G401 (cell line): ENCODE results near the gene IL22RA2. TPM values are rescaled to one million over a fixed set of nuclear protein-coding genes. Genes with fewer than 3 reads are reported as not detected.
"Not testable (repeated sequence)": the region's sequence is repeated elsewhere in the genome, so short reads cannot be mapped to it uniquely, and the experiment has no call there.

ENCODE experiments used
- DNase-seq: peaks from one replicate; pipeline ENCODE4 v3.0.0-alpha.2; 2015; ENCODE audit warnings: low spot score
- in situ Hi-C: cut with HindIII; loops from 2 replicates; pipeline ENCODE4 v1.10.0; 2016; ENCODE audit warnings: low sequenced_read_pairs, mixed read lengths
- total RNA-seq: library from RNA; depleted of rRNA; stranded (reverse); fragments of >200 nt; shearing (Covaris generic); gene quantifications from 2 replicates; pipeline ENCODE4 v1.2.3, GENCODE V29; 2014; rRNA removed

Gene IL22RA2, protein sequence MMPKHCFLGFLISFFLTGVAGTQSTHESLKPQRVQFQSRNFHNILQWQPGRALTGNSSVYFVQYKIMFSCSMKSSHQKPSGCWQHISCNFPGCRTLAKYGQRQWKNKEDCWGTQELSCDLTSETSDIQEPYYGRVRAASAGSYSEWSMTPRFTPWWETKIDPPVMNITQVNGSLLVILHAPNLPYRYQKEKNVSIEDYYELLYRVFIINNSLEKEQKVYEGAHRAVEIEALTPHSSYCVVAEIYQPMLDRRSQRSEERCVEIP
- total RNA-seq, result not detected in 2 replicates

GRCh38 chr6:137173501-137173900 is at the start of gene IL22RA2:
Gene IL22RA2, minus strand, starts transcription at chr6:137173644. Its CDS starts 11,895 bp downstream, at chr6:137161749.
- in situ Hi-C loops, result no loop called here
- no peak for DNase-seq

GRCh38 chr6:137222381-137222780 is 48.9 kb upstream of the IL22RA2 start:
- peak; percentile 23 for DNase-seq
- in situ Hi-C loops, result no loop called here

DNA sequence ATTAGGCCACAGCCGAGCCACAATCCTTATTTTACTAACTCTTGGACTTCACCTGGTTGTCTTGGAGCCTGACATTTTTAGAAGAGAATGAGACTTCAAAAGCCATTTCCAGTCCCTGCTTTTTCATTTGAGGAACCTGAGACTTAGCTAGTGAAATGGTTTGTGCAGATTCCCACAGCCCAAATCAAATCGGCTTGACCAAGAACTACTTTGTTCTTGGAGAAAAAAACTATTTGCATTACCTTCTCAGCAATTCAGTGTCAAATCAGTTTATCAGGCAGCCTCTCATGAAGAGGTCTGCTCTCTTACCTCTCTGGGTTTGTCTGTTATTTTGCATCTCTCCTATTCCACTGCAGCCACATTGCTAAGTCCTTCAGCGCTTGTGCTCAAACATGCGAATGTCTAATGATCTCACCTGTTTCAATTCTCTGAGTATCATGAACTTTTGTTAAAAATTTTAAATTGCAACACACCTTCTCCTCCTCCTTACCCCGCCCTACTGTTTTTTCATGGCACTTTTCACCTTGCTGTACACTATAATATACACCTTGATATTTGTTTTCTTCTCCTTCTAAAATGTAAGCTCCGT is 46.3 kb upstream of the IL22RA2 start:
- DNase-seq, result no peak
- in situ Hi-C loops, result no loop called here

DNA sequence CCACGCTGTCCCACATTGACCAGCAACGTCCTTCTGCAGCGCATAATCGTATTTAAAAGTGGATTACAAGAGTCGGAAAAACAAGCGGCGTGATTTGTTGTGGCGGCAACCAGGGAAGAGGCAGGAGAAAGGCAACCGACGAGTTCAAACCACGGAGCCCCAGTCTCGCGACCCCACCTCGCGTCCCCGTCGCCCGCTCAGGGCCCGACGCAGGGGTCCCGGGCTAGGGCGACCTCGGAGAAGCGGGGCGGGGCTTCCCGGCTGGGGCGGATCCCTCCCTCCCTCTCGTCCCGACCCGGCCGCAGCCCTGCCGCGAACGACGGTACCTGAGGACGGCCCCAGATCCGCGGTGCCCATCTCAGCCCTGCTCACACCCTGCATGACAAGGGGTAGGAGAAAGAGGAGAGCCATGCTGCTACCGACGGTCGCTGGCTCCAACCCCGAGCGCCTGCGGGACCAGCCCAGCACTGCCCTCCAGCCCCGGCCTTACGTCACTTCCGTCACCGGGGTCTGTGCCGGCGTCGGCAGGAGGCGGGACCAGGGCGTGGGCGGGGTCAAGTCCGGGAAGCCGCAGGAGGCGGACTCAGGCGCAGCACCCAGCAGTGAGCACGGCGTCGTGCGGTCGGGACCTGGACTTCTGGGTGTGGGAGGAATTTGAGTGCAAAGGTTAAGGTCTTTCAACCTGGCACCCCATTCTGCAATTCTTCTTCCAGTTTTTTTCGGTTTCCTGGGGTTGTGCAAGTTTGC is 45.6 kb upstream of the IL22RA2 start, which contains the start of gene IFNGR1:
Gene IFNGR1 (minus strand): TSS at position 469 of the 747 bp plus-strand sequence. CDS start 58 bp downstream, at position 411.
- in situ Hi-C loops, result no loop called here
- peak; percentile 95 for DNase-seq

DNA sequence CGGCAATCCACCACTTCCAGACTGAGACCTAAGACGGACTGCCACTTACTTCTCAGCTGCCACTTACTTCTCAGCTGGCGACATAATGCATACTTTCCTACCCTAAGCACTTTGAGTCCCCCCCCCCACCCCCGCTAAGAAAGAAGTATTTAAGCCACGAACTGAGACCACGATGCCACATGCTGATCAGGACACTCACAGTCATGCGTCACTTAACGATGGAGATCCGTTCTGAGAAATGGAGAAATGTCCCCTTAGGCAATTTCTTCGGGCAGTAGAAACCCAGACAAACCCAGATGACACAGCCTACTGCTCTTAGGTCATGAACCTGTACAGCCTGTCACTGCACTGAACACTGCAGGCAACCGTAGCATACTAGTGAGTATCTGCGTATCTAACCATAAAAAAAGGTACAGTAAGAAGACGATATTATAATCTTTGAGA is 45.1 kb upstream of the IL22RA2 start:
- DNase-seq, result peak; percentile 53
- in situ Hi-C loops, result no loop called here

DNA sequence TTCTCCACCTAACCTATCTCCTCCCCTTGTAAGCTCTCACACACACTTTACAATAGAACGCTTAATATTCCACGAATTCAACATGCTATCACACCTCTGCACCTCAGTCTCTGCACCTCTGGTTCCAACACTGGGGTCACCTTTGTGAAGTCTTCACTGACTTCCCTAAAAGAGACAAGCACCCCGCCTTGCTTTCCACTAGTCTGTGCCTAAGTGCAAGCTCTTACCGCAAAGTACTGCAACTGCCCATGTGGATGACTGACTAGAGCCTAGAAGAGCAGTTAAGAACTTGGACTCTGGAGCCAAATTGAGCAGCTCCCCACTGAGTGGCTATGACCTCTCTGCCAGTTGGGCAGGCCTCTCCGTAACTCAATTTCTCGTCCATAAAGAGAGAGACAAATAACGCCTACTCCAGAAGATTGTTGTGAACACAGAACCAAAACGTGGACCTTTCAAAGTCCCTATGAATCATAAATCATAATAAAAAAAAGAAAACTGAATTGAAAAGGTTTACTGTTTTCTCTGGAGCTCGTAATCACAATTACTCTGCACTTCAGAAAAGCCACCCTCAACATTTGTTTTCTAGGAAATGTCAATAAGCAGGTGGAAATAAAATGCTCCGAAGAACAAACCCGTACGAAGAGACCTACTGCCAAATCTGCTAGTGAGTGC is 44.5 kb upstream of the IL22RA2 start:
- DNase-seq, result peak; percentile 43
- in situ Hi-C loops, result no loop called here

- in situ Hi-C loops, result no loop called here
- DNase-seq, result no peak
Observed at GRCh38 chr6:137216875-137217553, 43.6 kb upstream of the IL22RA2 start.

- no peak for DNase-seq
- in situ Hi-C loops, result no loop called here
Observed at GRCh38 chr6:137216106-137216505, 42.7 kb upstream of the IL22RA2 start.

DNA sequence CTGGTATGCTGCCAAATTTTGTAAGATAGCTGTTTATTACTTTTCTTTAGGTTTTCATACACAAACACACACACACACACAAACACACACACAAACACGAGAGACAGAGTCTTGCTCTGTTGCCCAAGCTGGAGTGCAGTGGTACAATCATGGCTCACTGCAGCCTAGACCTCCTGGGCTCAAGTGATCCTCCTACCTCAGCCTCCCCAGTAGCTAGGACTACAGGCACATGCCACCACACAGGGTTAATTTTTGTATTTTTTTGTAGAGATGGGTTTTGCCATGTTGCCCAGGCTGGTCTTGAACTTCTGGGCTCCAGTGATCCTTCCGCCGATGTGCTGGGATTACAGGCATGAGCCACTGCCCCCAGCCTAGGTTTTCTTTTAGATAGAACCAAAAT is 42.2 kb upstream of the IL22RA2 start:
- in situ Hi-C loops, result not testable (repeated sequence)

GRCh38 chr6:137214931-137215330 is 41.5 kb upstream of the IL22RA2 start:
- DNase-seq, result no peak
- in situ Hi-C loops, result no loop called here

More for the DNA sequence above, 42.2 kb upstream of the IL22RA2 start:
- not testable (repeated sequence) for DNase-seq

DNA sequence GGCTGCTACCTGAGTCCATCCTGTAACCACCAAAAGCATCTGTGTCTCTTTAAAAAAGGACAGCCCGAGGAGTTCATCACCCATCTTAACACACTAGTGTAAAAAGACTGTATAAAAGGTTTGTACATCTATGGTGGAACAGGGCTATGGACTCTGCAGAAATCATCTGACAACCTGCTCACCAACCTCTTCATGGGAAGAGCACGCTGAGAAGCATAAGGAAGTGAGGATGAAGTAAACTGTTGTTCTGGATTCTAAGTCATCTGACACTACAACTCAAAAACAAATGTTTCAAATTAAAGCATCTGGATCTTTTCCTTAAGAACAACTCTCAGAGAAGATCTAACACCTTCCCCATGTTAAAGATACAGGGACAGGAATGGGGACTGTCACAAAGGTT is 40.4 kb upstream of the IL22RA2 start:
- in situ Hi-C loops, result no loop called here
- no peak for DNase-seq

DNA sequence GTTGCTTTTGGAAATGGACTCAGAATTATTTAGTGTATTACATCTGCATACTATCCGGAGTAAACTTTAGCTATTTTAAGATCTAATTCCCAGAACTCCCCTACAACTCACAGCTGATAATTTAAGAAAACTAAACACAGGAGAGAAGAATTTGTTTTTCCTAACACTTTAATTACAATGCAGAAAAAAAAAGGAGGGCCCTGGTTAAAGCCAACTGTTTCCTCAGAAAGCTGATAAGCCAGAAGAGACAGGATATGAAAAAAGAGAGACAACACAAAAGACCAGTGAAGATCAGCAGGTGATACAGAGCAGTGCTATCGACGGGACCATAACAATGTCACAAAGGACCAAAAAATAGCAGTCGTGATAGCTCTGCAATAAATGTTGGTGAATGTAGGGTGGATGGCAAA is 39.9 kb upstream of the IL22RA2 start:
- DNase-seq, result no peak
- in situ Hi-C loops, result no loop called here

DNA sequence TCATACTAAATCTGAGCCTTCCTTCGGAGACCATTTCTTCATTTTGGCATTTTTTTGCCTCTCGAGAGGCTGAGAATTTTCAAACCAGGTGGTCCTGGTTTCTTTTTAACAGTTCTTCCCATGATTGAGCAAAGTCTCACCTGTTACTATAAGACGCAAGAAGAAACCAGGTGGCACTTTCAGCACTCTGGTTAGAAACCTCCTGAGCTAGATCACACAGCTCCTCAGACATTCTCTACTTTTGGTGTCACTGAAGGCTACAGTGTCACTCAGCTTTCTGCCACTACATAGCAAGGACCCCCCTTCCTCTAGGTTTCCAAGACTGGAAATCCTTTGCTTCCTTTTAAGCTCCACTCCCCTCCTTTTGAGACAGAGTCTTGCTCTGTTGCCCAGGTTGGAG is 38.5 kb upstream of the IL22RA2 start:
- in situ Hi-C loops, result no loop called here

GRCh38 chr6:137210903-137211302 is 37.5 kb upstream of the IL22RA2 start:
- in situ Hi-C loops, result no loop called here
- no peak for DNase-seq

More for the DNA sequence above, 38.5 kb upstream of the IL22RA2 start:
- no peak for DNase-seq

DNA sequence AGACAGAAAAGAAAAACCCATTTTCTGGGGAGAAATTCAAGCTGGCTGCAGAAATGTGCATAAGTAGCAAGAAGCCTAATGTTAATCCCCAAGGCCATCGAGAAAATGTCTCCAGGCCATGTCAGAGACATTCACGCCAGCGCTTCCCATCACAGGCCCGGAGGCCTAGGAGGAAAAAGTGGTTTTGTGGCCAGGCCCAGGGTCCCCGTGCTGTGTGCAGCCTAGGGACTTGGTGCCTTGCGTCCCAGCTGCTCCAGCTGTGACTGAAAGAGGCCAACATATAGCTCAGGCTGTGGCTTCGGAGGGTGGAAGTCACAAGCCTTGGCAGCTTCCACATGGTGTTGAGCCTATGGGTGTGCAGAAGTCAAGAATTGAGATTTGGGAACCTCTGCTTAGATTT is 34.8 kb upstream of the IL22RA2 start:
- DNase-seq, result no peak
- in situ Hi-C loops, result no loop called here

DNA sequence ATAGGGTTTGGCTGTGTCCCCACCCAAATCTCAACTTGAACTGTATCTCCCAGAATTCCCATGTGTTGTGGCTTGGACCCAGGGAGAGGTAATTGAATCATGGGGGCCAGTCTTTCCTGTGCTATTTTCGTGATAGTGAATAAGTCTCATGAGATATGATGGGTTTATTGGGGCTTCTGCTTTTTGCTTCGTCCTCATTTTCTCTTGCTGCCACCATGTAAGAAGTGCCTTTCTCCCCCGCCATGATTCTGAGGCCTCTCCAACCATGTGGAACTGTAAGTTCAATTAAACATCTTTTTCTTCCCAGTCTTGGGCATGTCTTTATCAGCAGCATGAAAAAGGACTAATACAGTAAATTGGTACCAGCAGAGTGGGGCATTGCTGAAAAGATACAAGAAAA is 34.0 kb upstream of the IL22RA2 start:
- DNase-seq, in situ Hi-C loops: not testable (repeated sequence)

- in situ Hi-C loops, result no loop called here
- DNase-seq, result no peak
Observed at GRCh38 chr6:137206577-137206976, 33.1 kb upstream of the IL22RA2 start.

DNA sequence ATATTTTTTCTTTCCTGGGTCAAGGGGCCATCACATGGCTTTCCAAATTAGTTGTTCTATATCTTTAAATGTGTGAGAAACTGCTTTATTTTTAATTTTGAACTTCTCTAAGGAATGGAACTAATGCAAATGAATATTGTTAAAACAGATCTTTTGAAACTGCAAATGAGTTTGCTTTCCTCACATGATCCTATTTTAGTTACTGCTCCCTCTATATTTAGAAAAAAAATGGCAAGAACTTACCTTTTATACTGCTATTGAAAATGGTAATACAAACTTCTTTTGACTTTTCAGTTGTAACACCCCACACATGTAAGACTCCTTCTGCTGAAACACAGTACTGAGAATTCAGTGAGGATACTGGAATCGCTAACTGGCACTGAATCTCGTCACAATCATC is 29.8 kb upstream of the IL22RA2 start:
- in situ Hi-C loops, result no loop called here
- no peak for DNase-seq

GRCh38 chr6:137202078-137202477 is 28.6 kb upstream of the IL22RA2 start:
- peak; percentile 38 for DNase-seq
- in situ Hi-C loops, result no loop called here
